ENCODE data around the gene STOX2.

The STOX2 gene

GRCh38 chr4:183861426-183861825 is 43.7 kb upstream of the STOX2 start:
- no peak overlapping the region for H3K4me3 ChIP-seq (replicated peaks; ENCODE audit: low read depth, low read length)
- no peak for TF ChIP-seq CTCF (IDR thresholded peaks at IDR 0.05; ENCODE audit: low read length, missing control alignments)
- no peak for DNase-seq (ENCODE audit: low read depth)

GRCh38 chr4:183863155-183863825 is 41.8 kb upstream of the STOX2 start:
- H3K4me3 ChIP-seq (replicated peaks; ENCODE audit: low read depth, low read length), result no peak overlapping the region
- DNase-seq (ENCODE audit: low read depth), result no peak
- no peak for TF ChIP-seq CTCF (IDR thresholded peaks at IDR 0.05; ENCODE audit: low read length, missing control alignments)

GRCh38 chr4:183867247-183867646 is 37.9 kb upstream of the STOX2 start:
- TF ChIP-seq CTCF (IDR thresholded peaks at IDR 0.05; ENCODE audit: low read length, missing control alignments), result no peak
- H3K4me3 ChIP-seq (replicated peaks; ENCODE audit: low read depth, low read length), result no peak overlapping the region
- no peak for DNase-seq (ENCODE audit: low read depth)

- no peak for DNase-seq (ENCODE audit: low read depth)
- no peak for TF ChIP-seq CTCF (IDR thresholded peaks at IDR 0.05; ENCODE audit: low read length, missing control alignments)
- no peak overlapping the region for H3K4me3 ChIP-seq (replicated peaks; ENCODE audit: low read depth, low read length)
These were observed 34.1 kb upstream of the STOX2 start for GRCh38 chr4:183870997-183871396.

DNA sequence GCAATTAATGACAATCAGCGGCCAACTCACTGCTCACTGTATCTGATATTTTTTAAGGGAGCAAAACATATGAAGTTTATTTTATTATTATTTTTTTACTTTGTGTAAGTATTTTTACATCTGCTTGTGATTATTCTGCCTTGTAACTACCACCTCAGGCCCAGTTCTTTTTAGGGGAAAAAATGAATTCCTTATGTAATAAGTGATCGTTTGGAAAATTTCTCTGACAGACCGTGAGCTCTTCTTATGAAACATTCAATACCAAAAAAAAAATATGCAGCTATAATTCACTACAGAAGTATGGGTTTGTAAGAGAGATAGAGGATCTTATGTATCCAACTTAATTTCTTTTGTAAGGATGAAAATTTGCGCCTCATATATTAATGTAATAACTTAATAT is 33.5 kb upstream of the STOX2 start:
- H3K4me3 ChIP-seq (replicated peaks; ENCODE audit: low read depth, low read length), result no peak overlapping the region
- DNase-seq (ENCODE audit: low read depth), result no peak
- no peak for TF ChIP-seq CTCF (IDR thresholded peaks at IDR 0.05; ENCODE audit: low read length, missing control alignments)

DNA sequence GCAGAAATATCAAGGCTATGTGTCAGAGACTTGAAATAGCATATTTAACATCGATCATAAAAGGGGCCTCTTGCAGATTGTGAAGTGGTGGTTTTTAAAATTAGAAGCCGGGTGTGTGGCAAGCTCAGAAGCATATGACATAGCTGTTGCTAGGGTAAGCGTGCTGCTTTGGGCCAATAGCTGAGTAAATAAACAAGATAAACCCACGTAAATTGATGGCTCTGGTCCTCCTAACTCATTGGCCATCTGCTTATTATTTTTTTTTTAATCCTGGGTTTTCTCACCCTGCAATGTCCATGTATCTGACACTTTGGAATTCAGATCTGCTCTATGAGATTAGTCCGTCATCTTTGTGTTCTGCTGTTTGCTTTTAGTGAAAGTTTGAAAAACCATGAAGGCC is 32.6 kb upstream of the STOX2 start:
- TF ChIP-seq CTCF (IDR thresholded peaks at IDR 0.05; ENCODE audit: low read length, missing control alignments), result no peak
- no peak overlapping the region for H3K4me3 ChIP-seq (replicated peaks; ENCODE audit: low read depth, low read length)
- no peak for DNase-seq (ENCODE audit: low read depth)
